HAP-1 (cell line): Measurements from ENCODE around the gene TIMM21.

Experiments used
- DNase-seq, 2 experiments: peaks; one replicate each; pipeline ENCODE4 v3.0.0-alpha.2; 2016 to 2020; ENCODE audit warnings: low spot score in 2 of 2
- H3K27me3 ChIP-seq: fragments of 250-450 bp; sonication (Bioruptor Pico); 2 replicates; pipeline ENCODE4 v1.5.1; 2020; ENCODE audit warnings: low read depth, mild to moderate bottlenecking, moderate library complexity
- H3K36me3 ChIP-seq: fragments of 250-450 bp; sonication (Bioruptor Pico); replicated peaks from 2 replicates; pipeline ENCODE4 v1.5.1; 2020; ENCODE audit warnings: mild to moderate bottlenecking
- H3K4me1 ChIP-seq: fragments of 250-450 bp; sonication (Bioruptor Pico); 2 replicates; pipeline ENCODE4 v1.5.1; 2020; ENCODE audit warnings: mild to moderate bottlenecking
- H3K4me3 ChIP-seq: fragments of 250-450 bp; sonication (Bioruptor Pico); 2 replicates; pipeline ENCODE4 v1.5.1; 2020; ENCODE audit warnings: mild to moderate bottlenecking, moderate library complexity
- H3K9me3 ChIP-seq: fragments of 250-450 bp; sonication (Bioruptor Pico); 2 replicates; pipeline ENCODE4 v1.5.1; 2020; ENCODE audit warnings: mild to moderate bottlenecking, moderate library complexity
- in situ Hi-C: fragments of 300-500 bp; cut with MboI; formaldehyde crosslinking; loops from 3 replicates; pipeline ENCODE4 v1.14.3; 2020; ENCODE audit warnings: low sequenced_read_pairs, inconsistent platforms, mixed read lengths

TIMM21 gene

DNA sequence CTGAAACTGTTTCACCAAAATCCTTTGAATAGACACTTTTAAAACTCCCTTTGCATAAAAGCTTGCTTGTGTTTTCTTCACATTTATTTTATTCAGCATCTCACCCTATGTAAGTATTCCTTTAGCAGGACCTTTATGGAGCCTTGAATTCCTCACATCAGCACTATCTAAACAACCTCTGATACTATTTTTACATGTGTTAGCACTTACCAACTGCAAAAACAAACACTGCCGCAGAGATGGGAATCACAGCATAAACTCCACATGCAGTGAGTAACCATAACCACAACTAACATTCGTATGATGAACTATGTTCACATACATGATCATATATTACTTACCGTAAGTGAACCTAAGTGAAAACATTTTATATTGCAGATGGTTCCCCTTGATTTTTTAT is 16.1 kb upstream of the TIMM21 start:
- no peaks in the 10 kb centered on the region for H3K9me3 ChIP-seq
- H3K36me3 ChIP-seq: no peaks in the 10 kb centered on the region
- H3K4me1 ChIP-seq: peaks cover 4% of the 10 kb centered on the region
- DNase-seq: no peak
- in situ Hi-C loops: no loop called here
- no peak overlapping the region for H3K4me3 ChIP-seq
- peaks cover 54% of the 10 kb centered on the region for H3K27me3 ChIP-seq

DNA sequence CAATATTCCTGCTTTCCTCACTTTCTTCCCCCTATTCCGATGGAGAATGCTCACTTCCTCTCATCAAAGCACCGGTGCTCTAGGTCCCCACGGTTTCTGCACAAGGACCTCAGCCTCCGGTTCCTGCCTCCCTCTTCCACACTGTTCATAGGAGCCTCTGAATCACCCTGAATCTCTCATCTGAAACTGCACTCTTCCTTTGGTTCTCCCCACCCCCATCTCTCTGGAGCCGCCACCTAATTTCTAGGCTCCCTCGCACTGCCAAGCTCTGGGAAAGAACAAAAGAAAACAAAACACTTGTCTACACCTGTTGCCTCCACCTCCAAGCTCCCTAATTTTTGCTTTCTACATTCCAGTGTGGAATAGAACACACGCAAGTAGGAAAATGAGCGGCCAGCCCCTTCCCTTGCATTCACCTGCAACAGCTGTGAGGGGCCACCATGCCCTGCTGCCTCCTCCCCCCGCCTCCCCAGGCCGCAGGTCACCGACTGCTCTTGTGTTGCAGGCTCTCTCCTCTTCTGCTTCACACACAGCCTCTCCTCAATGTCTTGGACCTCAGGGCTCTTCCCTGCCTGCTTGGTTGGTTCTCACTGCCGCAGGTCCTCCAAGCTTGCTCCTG is 10.3 kb upstream of the TIMM21 start:
- no peaks in the 10 kb centered on the region for H3K9me3 ChIP-seq
- in situ Hi-C loops: no loop called here
- no peak for DNase-seq

DNA sequence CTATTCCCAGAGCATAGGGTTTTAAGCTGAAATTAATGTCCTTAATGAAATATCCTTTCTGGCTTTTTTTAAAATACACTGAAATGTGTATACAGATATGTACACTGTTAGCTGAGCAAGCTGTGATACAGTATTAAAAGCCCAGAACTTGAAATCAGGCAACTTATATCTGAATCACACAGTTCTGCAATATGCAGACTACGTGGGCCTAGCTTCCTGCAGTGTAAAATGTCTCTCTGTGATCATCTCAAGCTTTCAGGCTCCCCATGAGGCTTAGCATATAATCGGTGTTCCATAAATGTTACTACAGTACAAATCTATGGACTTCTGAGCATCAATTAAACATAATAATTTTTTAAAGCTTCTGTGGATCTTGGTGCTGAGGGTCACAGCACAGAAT is 8.9 kb upstream of the TIMM21 start:
- in situ Hi-C loops: no loop called here
- Histone ChIP-seq H3K27me3 (peaks cover 36% of the 10 kb centered on the region), H3K9me3 (no peaks in the 10 kb centered on the region), H3K4me1 (no peaks in the 10 kb centered on the region), H3K4me3 (no peak overlapping the region), H3K36me3 (no peaks in the 10 kb centered on the region)
- DNase-seq: no peak

More for the DNA sequence above, 10.3 kb upstream of the TIMM21 start:
- Histone ChIP-seq H3K4me3 (no peak overlapping the region), H3K27me3 (peaks cover 31% of the 10 kb centered on the region), H3K4me1 (no peaks in the 10 kb centered on the region), H3K36me3 (no peaks in the 10 kb centered on the region)

DNA sequence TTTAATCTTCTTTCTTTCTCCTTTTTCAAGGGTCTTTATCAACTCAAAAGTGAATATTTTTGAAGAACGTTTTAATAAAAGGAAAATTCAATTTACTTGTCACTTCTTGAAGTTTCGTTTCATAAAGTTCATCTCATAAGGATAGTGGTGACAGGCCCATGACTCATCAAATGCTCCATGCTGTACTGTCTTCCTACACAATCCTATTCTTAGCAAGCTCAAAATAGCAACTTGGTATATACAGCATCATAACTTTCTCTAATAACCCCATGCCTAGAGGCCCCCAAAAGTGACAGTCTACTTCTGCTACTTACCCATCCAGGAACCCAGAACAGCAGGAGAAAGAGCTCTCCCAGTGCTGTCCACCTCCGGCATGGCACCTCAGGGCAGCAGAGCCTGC is 8.4 kb upstream of the TIMM21 start:
- Histone ChIP-seq H3K4me3 (no peak overlapping the region), H3K27me3 (peaks cover 36% of the 10 kb centered on the region), H3K36me3 (no peaks in the 10 kb centered on the region), H3K9me3 (no peaks in the 10 kb centered on the region), H3K4me1 (no peaks in the 10 kb centered on the region)
- DNase-seq: no peak
- in situ Hi-C loops: no loop called here

DNA sequence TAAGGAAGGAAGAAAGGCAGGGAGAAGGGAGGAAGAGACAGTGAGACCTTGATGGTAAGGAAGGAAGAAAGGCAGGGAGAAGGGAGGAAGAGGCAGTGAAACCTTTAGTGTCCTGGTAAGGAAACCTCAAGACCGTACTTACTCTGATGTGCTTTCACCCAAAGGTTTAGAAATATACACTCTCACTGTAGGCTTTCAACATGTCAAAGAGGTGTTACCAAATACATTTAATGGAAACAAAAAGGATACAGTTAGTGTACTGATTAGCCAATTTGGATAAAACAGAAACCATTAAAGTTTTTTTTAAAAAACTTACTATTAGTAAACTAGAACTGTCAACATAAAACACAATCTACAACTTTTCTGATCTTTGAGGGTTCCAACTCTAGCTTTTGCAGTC is 7.7 kb upstream of the TIMM21 start:
- Histone ChIP-seq H3K4me3 (no peak overlapping the region), H3K4me1 (no peaks in the 10 kb centered on the region), H3K9me3 (no peaks in the 10 kb centered on the region), H3K27me3 (peaks cover 36% of the 10 kb centered on the region), H3K36me3 (no peaks in the 10 kb centered on the region)
- in situ Hi-C loops: no loop called here
- DNase-seq: no peak

DNA sequence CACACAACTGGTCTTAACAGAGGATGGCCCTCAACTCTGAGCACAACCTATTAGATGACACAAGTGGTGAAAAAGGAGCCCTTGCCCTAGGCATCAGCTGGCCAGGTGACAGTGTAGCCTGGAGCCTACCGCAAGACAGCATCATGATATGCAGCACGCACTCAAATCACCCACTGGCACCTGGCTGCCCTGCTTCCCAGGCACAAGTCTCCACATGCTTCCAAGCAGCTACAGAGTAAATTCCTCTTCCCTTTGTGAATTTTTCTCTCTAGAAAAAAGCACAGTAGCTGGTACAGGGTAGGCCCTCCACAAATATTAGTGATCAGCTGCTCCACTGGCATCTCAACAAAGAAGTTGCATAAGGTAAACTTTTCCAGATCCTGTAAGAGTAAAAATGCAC is 6.7 kb upstream of the TIMM21 start:
- in situ Hi-C loops: no loop called here
- no peaks in the 10 kb centered on the region for H3K9me3 ChIP-seq

DNA sequence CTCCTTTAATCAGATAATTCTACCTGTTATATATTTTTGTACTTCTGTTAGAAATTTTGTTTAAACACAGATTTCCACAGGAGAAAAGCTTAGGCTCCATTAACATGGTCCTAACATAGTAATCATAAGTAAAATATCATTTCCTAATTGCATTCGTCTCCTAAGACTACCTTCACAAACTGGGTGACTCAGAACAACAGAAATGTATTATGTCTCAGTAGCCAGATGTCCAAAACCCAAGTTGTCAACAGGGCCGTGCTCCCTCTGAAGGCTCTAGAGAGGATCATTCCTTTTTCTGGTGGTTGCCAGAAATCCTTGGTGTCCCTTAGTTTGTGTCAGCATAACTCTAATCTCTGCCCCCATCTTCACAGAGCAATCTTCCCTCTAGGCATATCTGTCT is 6.1 kb upstream of the TIMM21 start:
- peaks cover 3% of the 10 kb centered on the region; the same call in 1 of the 2 replicates for H3K9me3 ChIP-seq
- H3K36me3 ChIP-seq: no peaks in the 10 kb centered on the region
- H3K4me1 ChIP-seq: peaks cover 9% of the 10 kb centered on the region; the same call in 1 of the 2 replicates
- H3K4me3 ChIP-seq: no peak overlapping the region
- no peak for DNase-seq
- peaks cover 25% of the 10 kb centered on the region for H3K27me3 ChIP-seq
- in situ Hi-C loops: no loop called here

More for the DNA sequence above, 6.7 kb upstream of the TIMM21 start:
- Histone ChIP-seq H3K27me3 (peaks cover 29% of the 10 kb centered on the region), H3K4me3 (no peak overlapping the region), H3K4me1 (peaks cover 3% of the 10 kb centered on the region; the same call in 1 of the 2 replicates), H3K36me3 (no peaks in the 10 kb centered on the region)
- no peak for DNase-seq

DNA sequence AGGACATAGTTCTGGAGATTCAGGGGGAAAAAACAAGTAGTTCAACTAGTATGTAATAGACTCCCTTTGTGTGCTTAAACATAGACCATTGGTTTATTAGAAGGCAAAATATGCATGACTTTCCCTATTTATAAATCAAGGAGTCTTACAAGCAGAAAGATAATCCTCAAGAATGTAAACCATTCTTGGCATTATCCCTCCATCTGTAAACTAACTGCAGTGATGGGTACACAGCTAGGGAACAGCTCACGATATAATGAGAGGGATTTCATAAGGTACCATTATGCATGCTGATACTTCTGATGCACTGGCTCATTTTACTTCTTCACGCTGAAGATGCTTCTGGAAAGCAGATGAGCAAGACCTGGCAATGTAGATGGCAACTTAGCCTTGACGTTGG is 1.6 kb upstream of the TIMM21 start:
- Histone ChIP-seq H3K36me3 (peaks cover 15% of the 10 kb centered on the region), H3K9me3 (peaks cover 3% of the 10 kb centered on the region; the same call in 1 of the 2 replicates), H3K4me1 (peaks cover 26% of the 10 kb centered on the region), H3K27me3 (peaks cover 8% of the 10 kb centered on the region; the same call in 1 of the 2 replicates), H3K4me3 (no peak overlapping the region)
- no peak for DNase-seq
- in situ Hi-C loops: no loop called here

DNA sequence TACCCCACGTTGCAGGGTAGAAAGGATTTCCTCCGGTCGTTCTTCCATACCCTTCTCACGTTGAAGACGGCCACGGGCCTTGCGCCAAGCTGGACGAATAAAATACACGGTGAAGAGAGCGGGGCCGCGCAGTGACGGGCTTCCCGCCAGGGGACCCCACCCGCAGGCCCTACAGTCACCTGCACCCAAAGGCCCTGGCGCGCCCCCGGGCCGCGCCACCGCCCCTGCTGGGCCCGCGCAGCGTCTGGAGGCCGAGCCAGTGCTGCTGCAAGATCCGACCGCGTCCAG is 888 bp upstream of the TIMM21 start:
- Histone ChIP-seq H3K4me1 (peaks cover 26% of the 10 kb centered on the region), H3K9me3 (peaks cover 3% of the 10 kb centered on the region; the same call in 1 of the 2 replicates), H3K36me3 (peaks cover 15% of the 10 kb centered on the region), H3K4me3 (peak overlapping the region; percentile 90), H3K27me3 (peaks cover 5% of the 10 kb centered on the region; the same call in 1 of the 2 replicates)
- in situ Hi-C loops: no loop called here
- no peak for DNase-seq

DNA sequence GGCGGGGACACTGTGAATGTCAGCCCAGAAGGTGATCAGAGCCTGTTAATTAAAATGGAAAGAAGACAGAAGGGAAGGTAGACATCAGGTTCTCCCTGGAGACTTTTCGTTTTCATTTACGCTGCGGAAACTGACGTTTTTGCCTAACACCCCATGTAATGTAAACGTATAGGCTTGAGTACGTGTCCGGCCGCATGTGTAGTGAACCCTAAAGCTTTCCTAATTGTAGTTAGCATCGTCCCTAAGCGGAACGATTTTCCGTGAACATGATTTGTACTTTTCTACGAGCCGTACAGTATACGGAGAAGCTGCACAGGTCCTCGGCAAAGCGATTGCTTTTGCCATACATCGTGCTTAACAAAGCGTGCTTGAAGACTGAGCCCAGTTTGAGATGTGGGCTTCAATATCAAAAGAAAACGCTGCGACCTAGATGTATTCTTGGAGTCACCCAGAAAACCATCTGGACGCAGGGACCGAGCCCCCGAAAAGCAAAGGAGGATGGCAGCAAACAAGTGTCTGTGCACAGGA is 284 bp downstream of the TIMM21 start:
- Histone ChIP-seq H3K27me3 (no peaks in the 10 kb centered on the region; the same call in 1 of the 2 replicates), H3K36me3 (peaks cover 15% of the 10 kb centered on the region), H3K9me3 (peaks cover 3% of the 10 kb centered on the region; the same call in 1 of the 2 replicates), H3K4me1 (peaks cover 26% of the 10 kb centered on the region), H3K4me3 (peak overlapping the region; percentile 90)
- in situ Hi-C loops: no loop called here
- DNase-seq: no peak

DNA sequence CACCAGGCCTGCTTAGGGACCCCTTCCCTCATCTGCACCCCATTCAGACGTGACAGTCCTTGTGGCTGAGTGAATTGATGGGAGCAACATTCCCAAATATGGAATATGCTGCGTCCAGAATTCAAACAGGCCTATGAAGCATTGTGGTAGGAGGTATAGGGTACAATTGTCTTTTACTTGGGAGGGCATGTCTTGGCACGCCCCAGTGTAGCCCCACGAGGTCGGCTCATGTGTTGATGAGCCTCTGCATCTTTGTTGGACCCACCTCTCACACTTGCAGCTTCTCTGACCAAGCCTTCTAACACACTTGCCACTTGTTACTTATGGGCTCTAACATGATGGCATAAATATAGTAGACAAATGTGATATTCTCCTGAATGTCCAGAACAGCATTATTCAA is 1.6 kb downstream of the TIMM21 start:
- peak overlapping the region; percentile 90 for H3K4me3 ChIP-seq
- H3K27me3 ChIP-seq: no peaks in the 10 kb centered on the region
- peak in 1 of 2 experiments; percentile 21 for DNase-seq
- H3K4me1 ChIP-seq: peaks cover 26% of the 10 kb centered on the region
- in situ Hi-C loops: no loop called here
- peaks cover 21% of the 10 kb centered on the region for H3K36me3 ChIP-seq
- peaks cover 3% of the 10 kb centered on the region; the same call in 1 of the 2 replicates for H3K9me3 ChIP-seq

DNA sequence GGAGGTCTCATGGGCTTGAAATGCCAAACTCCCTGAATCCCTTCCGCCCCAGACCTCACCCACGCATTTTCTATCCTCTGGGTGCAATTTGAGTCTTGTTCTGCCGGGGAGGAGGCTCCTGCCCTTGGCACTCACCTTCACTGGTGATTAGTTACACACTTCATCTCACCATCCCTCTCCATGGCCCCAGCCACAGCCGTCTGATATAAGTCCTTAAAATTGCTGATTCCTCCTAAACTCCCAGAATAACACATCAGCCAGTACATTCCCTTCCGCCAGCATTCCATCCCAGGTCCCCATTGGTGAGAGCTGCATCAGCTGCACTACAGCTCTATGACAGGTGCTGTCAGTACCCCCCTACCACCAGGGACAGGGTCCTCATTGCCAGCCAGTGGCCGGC is 3.9 kb downstream of the TIMM21 start:
- H3K36me3 ChIP-seq: peaks cover 42% of the 10 kb centered on the region
- H3K4me3 ChIP-seq: no peak overlapping the region
- no peak for DNase-seq
- H3K9me3 ChIP-seq: no peaks in the 10 kb centered on the region
- H3K27me3 ChIP-seq: no peaks in the 10 kb centered on the region
- H3K4me1 ChIP-seq: peaks cover 17% of the 10 kb centered on the region
- in situ Hi-C loops: no loop called here

DNA sequence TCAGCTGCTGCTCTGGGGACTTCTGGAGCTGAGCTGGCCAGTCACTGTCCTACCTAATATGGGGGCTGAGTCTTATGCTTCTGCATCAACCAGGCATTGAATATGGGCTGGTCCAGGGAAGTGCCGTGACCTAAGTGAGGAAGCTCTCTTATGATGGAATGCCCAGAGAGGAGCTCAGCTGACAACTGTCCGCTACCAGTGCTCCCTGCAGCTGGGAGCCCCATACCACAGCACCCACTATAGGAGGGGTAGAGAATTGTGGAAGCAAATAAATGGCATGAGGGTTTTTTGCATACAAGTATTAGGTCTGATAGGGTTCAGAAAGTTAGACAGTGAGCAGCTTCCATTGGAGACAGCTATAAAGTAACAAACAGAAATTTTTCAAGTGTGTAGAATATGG is 4.5 kb downstream of the TIMM21 start:
- in situ Hi-C loops: no loop called here
- peaks cover 47% of the 10 kb centered on the region for H3K36me3 ChIP-seq
- H3K4me3 ChIP-seq: no peak overlapping the region
- no peaks in the 10 kb centered on the region for H3K9me3 ChIP-seq
- no peak for DNase-seq
- H3K27me3 ChIP-seq: no peaks in the 10 kb centered on the region
- peaks cover 15% of the 10 kb centered on the region for H3K4me1 ChIP-seq

DNA sequence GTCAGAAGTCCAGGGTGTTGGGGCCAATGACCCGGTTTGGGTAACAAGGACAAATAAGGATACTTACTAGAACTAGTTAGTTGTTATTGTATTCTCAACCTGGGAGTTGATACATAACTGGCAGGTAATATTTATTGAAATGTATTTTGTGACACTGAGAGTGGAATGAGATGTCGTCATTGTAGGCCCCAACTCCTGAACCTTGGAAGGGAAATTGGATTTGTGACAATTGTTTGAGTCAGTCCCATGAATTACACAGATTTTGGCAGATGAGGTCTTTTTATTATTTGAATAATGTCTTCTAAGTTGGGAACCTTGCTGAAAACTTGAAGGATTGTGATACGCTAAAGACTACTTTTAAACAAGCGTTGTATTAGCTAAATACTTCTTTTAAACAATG is 5.1 kb downstream of the TIMM21 start:
- H3K4me3 ChIP-seq: no peak overlapping the region
- in situ Hi-C loops: no loop called here
- no peaks in the 10 kb centered on the region for H3K9me3 ChIP-seq
- peaks cover 12% of the 10 kb centered on the region for H3K4me1 ChIP-seq
- H3K36me3 ChIP-seq: peaks cover 52% of the 10 kb centered on the region
- DNase-seq: no peak
- no peaks in the 10 kb centered on the region for H3K27me3 ChIP-seq

DNA sequence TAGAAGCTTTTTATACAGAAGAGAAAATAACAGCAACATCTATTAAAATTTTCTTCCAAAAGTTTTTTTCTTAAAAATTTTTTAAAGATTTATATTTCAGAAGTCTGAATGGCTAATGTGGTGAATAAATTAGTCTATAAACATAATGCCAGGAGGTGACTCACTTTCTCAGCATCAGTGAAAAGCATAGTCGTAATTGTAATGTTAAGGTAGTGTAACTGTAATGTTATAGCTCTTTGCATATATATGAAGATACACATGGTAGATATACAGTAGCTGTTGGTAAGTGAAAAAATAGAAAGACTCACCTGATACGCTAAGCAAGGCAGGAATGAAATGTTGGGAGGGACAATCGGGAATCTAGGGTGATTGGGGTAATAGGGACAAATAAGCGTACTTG is 5.5 kb downstream of the TIMM21 start:
- H3K27me3 ChIP-seq: no peaks in the 10 kb centered on the region
- H3K4me3 ChIP-seq: no peak overlapping the region
- H3K4me1 ChIP-seq: peaks cover 12% of the 10 kb centered on the region
- in situ Hi-C loops: no loop called here
- H3K36me3 ChIP-seq: peaks cover 55% of the 10 kb centered on the region
- no peaks in the 10 kb centered on the region for H3K9me3 ChIP-seq
- no peak for DNase-seq
